Aorta (tissue), 5 donors: Measurements from ENCODE around the gene CD300A. TPM values are rescaled to one million over a fixed set of nuclear protein-coding genes. Genes with fewer than 3 reads are reported as not detected.

Experiments
- ATAC-seq: fragments of 200-7000 bp; cut with Tn5 transposase; one replicate; pipeline ENCODE4 v1.9.1; 2022; ENCODE audit warnings: moderate library complexity; ENCODE audit not compliant: low FRiP score
- DNase-seq, 2 donors: peaks; one replicate each; pipeline ENCODE4 v3.0.0-alpha.2; 2020
- H3K27ac ChIP-seq, 2 donors: one replicate each; pipeline ENCODE4 v1.5.1; 2013; ENCODE audit warnings: low read length in 2 of 2, mild to moderate bottlenecking in 2 of 2, moderate library complexity in 2 of 2, control low read depth in 1 of 2, inconsistent platforms in 1 of 2, low read depth in 1 of 2
- H3K27me3 ChIP-seq, 2 donors: one replicate each; pipeline ENCODE4 v1.6.1; 2013; ENCODE audit warnings: control low read depth in 1 of 2, low read length in 1 of 2, mild to moderate bottlenecking in 1 of 2, moderate library complexity in 1 of 2; ENCODE audit not compliant: insufficient read depth in 2 of 2, control insufficient read depth in 1 of 2
- H3K36me3 ChIP-seq, 2 donors: one replicate each; pipeline ENCODE4 v1.6.1; 2013; ENCODE audit warnings: control low read depth in 1 of 2, low read length in 1 of 2, mild to moderate bottlenecking in 1 of 2; ENCODE audit not compliant: insufficient read depth in 2 of 2, control insufficient read depth in 1 of 2
- H3K4me1 ChIP-seq, 2 donors: one replicate each; pipeline ENCODE4 v1.6.1; 2013; ENCODE audit warnings: low read length in 2 of 2, control low read depth in 1 of 2, mild to moderate bottlenecking in 1 of 2, moderate library complexity in 1 of 2; ENCODE audit not compliant: insufficient read depth in 2 of 2, control insufficient read depth in 1 of 2
- H3K4me3 ChIP-seq, 2 donors: one replicate each; pipeline ENCODE4 v1.5.1; 2013; ENCODE audit warnings: low read length in 2 of 2, control low read depth in 1 of 2, mild to moderate bottlenecking in 1 of 2
- H3K9me3 ChIP-seq: one replicate; pipeline ENCODE4 v1.6.1; 2013; ENCODE audit warnings: mild to moderate bottlenecking, low read length; ENCODE audit not compliant: control insufficient read depth
- WGBS, 2 donors: extraction: QIAGEN DNeasy Blood & Tissue Kit; methylation state at CpG; one replicate each; pipeline ENCODE4 v1.1.7; 2013; 5-methylcytosine and 5-hydroxymethylcytosine counted together
- intact Hi-C, 2 donors: fragments of 100-400 bp; cut with DNase I; formaldehyde crosslinking; loops; one replicate each; pipeline versions ENCODE4 v1.14.2 to v1.15.0; 2022
- polyA plus RNA-seq, 2 donors: library from polyadenylated mRNA; stranded (reverse); fragments of 200-250 nt; gene quantifications; one replicate each; pipeline ENCODE4 v1.2.3, GENCODE V29; 2013
- total RNA-seq, 2 donors: library from RNA; stranded (reverse); fragmentation: NEBNext Ultra II Directional; extraction: Animal tissue kit (Norgen Biotek cat#: 25700); gene quantifications; one replicate each; pipeline ENCODE4 v1.2.1, GENCODE V29; 2021
- donor health status: healthy with polysubstance abuse.
- donor health status: Bipolar disorder and iron deficiency.
- donor health status: DM: no; HTN: no; CAD: no.
- donor health status: DM: no; HTN: no; CAD: no.
- donor health status: DM: yes; HTN: yes; CAD: no.

The CD300A gene
- total and polyA plus RNA-seq, 4 donors: 2.6 to 10.4 (median 9.7) TPM

GRCh38 chr17:74455025-74455545 is 11.3 kb upstream of the CD300A start:
- no peaks in the 10 kb centered on the region for H3K27me3 ChIP-seq
- no peak overlapping the region for H3K4me3 ChIP-seq
- ATAC-seq (no peak), DNase-seq (no peak)
- peak overlapping the region in 1 of 2 donors; percentile 49 for H3K27ac ChIP-seq
- intact Hi-C loops: loop anchor here in 1 of 2 donors (2.0 to 5.0 kb wide), 2 partner anchors 24 to 38 kb away; no protein-coding TSS in a partner anchor
- H3K4me1 ChIP-seq: no peaks in the 10 kb centered on the region
- no peaks in the 10 kb centered on the region for H3K9me3 ChIP-seq
- WGBS, 2 donors: 75 to 81% methylated on average over 15 of the region's 15 CpGs
- H3K36me3 ChIP-seq: no peaks in the 10 kb centered on the region

- Histone ChIP-seq H3K4me3 (no peak overlapping the region), H3K36me3 (no peaks in the 10 kb centered on the region), H3K27me3 (no peaks in the 10 kb centered on the region), H3K27ac (no peak overlapping the region), H3K9me3 (no peaks in the 10 kb centered on the region), H3K4me1 (no peaks in the 10 kb centered on the region)
- DNase-seq: no peak
- intact Hi-C loops: loop anchor here in 1 of 2 donors (2.0 to 5.0 kb wide), 2 partner anchors 25 to 39 kb away; no protein-coding TSS in a partner anchor
- no peak for ATAC-seq
- WGBS, 2 donors: 92 to 95% methylated on average over 5 of the region's 5 CpGs
Measured at GRCh38 chr17:74455821-74456220, 10.6 kb upstream of the CD300A start.

- intact Hi-C loops: loop anchor here (1.0 to 5.0 kb wide), 2 partner anchors 40 to 78 kb away; no protein-coding TSS in a partner anchor
- DNase-seq (peak; percentile 83 to 93), ATAC-seq (peak; percentile 70)
- Histone ChIP-seq H3K4me1 (no peaks in the 10 kb centered on the region), H3K36me3 (no peaks in the 10 kb centered on the region), H3K9me3 (no peaks in the 10 kb centered on the region), H3K4me3 (no peak overlapping the region), H3K27ac (no peak overlapping the region), H3K27me3 (no peaks in the 10 kb centered on the region)
- 9% methylated on average over 18 of the region's 18 CpGs for WGBS, 2 donors
Measured at GRCh38 chr17:74457146-74457819, 9.2 kb upstream of the CD300A start.

- intact Hi-C loops: loop anchor here (1.0 to 5.0 kb wide), 2 partner anchors 40 to 78 kb away; no protein-coding TSS in a partner anchor
- Histone ChIP-seq H3K27me3 (no peaks in the 10 kb centered on the region), H3K4me1 (no peaks in the 10 kb centered on the region), H3K36me3 (no peaks in the 10 kb centered on the region), H3K4me3 (no peak overlapping the region), H3K27ac (no peak overlapping the region), H3K9me3 (no peaks in the 10 kb centered on the region)
- ATAC-seq: no peak
- 28% methylated on average over 6 of the region's 6 CpGs for WGBS, 2 donors
- no peak for DNase-seq
Measured at GRCh38 chr17:74457820-74458166, 8.6 kb upstream of the CD300A start.

- no peaks in the 10 kb centered on the region for H3K4me1 ChIP-seq
- intact Hi-C loops: loop anchor here in 1 of 2 donors (5.0 kb wide), 1 partner anchor 42 kb away; no protein-coding TSS in a partner anchor
- DNase-seq (no peak), ATAC-seq (no peak)
- H3K9me3 ChIP-seq: no peaks in the 10 kb centered on the region
- 71 to 88% methylated on average over 3 of the region's 3 CpGs for WGBS, 2 donors
- H3K4me3 ChIP-seq: no peak overlapping the region
- no peaks in the 10 kb centered on the region for H3K27me3 ChIP-seq
- no peak overlapping the region for H3K27ac ChIP-seq
- H3K36me3 ChIP-seq: no peaks in the 10 kb centered on the region
Measured at GRCh38 chr17:74458835-74459234, 7.6 kb upstream of the CD300A start.

GRCh38 chr17:74459622-74460021 is 6.8 kb upstream of the CD300A start:
- intact Hi-C loops: loop anchor here in 1 of 2 donors (5.0 kb wide), 1 partner anchor 42 kb away; no protein-coding TSS in a partner anchor
- H3K36me3 ChIP-seq: no peaks in the 10 kb centered on the region
- H3K4me3 ChIP-seq: no peak overlapping the region
- no peak overlapping the region for H3K27ac ChIP-seq
- no peaks in the 10 kb centered on the region for H3K4me1 ChIP-seq
- H3K27me3 ChIP-seq: no peaks in the 10 kb centered on the region
- no peak for ATAC-seq
- no peaks in the 10 kb centered on the region for H3K9me3 ChIP-seq
- DNase-seq: peak in 1 of 2 donors; percentile 14
- WGBS, 2 donors: 84 to 86% methylated on average over 7 of the region's 7 CpGs

GRCh38 chr17:74460241-74460640 is 6.2 kb upstream of the CD300A start:
- ATAC-seq: no peak
- no peaks in the 10 kb centered on the region for H3K27me3 ChIP-seq

GRCh38 chr17:74460996-74461395 is 5.4 kb upstream of the CD300A start:
- DNase-seq (no peak), ATAC-seq (no peak)
- Histone ChIP-seq H3K9me3 (no peaks in the 10 kb centered on the region), H3K27ac (no peak overlapping the region), H3K4me3 (no peak overlapping the region), H3K4me1 (no peaks in the 10 kb centered on the region), H3K36me3 (no peaks in the 10 kb centered on the region), H3K27me3 (no peaks in the 10 kb centered on the region)
- WGBS, 2 donors: 95 to 98% methylated on average over 7 of the region's 7 CpGs
- intact Hi-C loops: no loop called here

More at GRCh38 chr17:74460241-74460640, 6.2 kb upstream of the CD300A start:
- H3K4me3 ChIP-seq: no peak overlapping the region
- DNase-seq: no peak
- no peak overlapping the region for H3K27ac ChIP-seq
- WGBS, 2 donors: 85 to 87% methylated on average over 2 of the region's 2 CpGs
- no peaks in the 10 kb centered on the region for H3K36me3 ChIP-seq
- intact Hi-C loops: no loop called here
- no peaks in the 10 kb centered on the region for H3K9me3 ChIP-seq
- no peaks in the 10 kb centered on the region for H3K4me1 ChIP-seq

GRCh38 chr17:74461611-74462010 is 4.8 kb upstream of the CD300A start:
- H3K9me3 ChIP-seq: no peaks in the 10 kb centered on the region
- H3K27me3 ChIP-seq: no peaks in the 10 kb centered on the region
- no peaks in the 10 kb centered on the region for H3K4me1 ChIP-seq
- H3K36me3 ChIP-seq: no peaks in the 10 kb centered on the region
- H3K27ac ChIP-seq: no peak overlapping the region
- ATAC-seq (no peak), DNase-seq (peak in 1 of 2 donors; percentile 13)
- no peak overlapping the region for H3K4me3 ChIP-seq
- 84 to 89% methylated on average over 10 of the region's 10 CpGs for WGBS, 2 donors
- intact Hi-C loops: no loop called here
